ENCODE data around the gene SERPINB12. TPM values are rescaled to one million over a fixed set of nuclear protein-coding genes. Genes with fewer than 3 reads are reported as not detected.

Gene SERPINB12
- total RNA-seq, 1 donor from 2014 or later, result not detected

GRCh38 chr18:63617049-63617914 is 75.1 kb downstream of the SERPINB12 start:
- ATAC-seq (no peak), DNase-seq (no peak)
- intact Hi-C loops (cut with DNase I), result no loop called here
- no peaks in the 10 kb centered on the region for H3K27me3 ChIP-seq
- H3K4me1 ChIP-seq, result no peaks in the 10 kb centered on the region
- H3K4me3 ChIP-seq, result no peak overlapping the region
- no peak overlapping the region for H3K27ac ChIP-seq
- TF ChIP-seq CTCF (IDR thresholded peaks at IDR 0.05), result no peak
- no peaks in the 10 kb centered on the region for H3K36me3 ChIP-seq
- no peaks in the 10 kb centered on the region for H3K9me3 ChIP-seq

DNA sequence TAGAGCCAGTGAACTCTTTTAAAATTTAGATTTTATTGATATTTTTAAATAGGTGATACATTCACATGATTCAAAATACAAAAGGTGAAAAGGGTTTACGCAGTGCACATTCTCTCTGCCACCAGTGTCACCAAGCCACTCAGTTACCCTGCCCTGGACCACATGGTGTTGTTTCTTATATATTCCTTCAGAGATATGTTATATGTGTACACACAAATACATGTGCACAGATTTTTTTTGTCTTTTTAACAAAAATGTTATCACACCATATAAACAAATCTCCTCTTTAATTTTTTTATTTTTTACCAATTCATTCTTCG is 75.7 kb downstream of the SERPINB12 start:
- Histone ChIP-seq H3K36me3 (no peaks in the 10 kb centered on the region), H3K9me3 (no peaks in the 10 kb centered on the region), H3K27me3 (no peaks in the 10 kb centered on the region), H3K27ac (no peak overlapping the region), H3K4me1 (no peaks in the 10 kb centered on the region), H3K4me3 (no peak overlapping the region)
- DNase-seq (no peak), ATAC-seq (no peak)
- intact Hi-C loops (cut with DNase I), result no loop called here
- no peak for TF ChIP-seq CTCF (IDR thresholded peaks at IDR 0.05)

Other genes starting within 250 kb of the SERPINB12 start
- 17.3 TPM for gene BCL2, start 222.6 kb upstream of the SERPINB12 start, total RNA-seq
- 77.5 TPM for gene KDSR, start 175.2 kb upstream of the SERPINB12 start, total RNA-seq
- gene VPS4B, start 119.9 kb upstream of the SERPINB12 start, total RNA-seq, result 58.7 TPM
- gene SERPINB5, start 65.4 kb upstream of the SERPINB12 start, total RNA-seq, result 0.55 TPM
- not detected for gene SERPINB13, start 45.0 kb downstream of the SERPINB12 start, total RNA-seq
- gene SERPINB4, start 101.9 kb downstream of the SERPINB12 start, total RNA-seq, result not detected
- gene SERPINB3, start 119.5 kb downstream of the SERPINB12 start, total RNA-seq, result not detected
- not detected for gene SERPINB11, start 160.6 kb downstream of the SERPINB12 start, total RNA-seq
- 0.29 TPM for gene SERPINB7, start 233.0 kb downstream of the SERPINB12 start, total RNA-seq